ENCODE results near the gene NEGR1.

The NEGR1 gene

DNA sequence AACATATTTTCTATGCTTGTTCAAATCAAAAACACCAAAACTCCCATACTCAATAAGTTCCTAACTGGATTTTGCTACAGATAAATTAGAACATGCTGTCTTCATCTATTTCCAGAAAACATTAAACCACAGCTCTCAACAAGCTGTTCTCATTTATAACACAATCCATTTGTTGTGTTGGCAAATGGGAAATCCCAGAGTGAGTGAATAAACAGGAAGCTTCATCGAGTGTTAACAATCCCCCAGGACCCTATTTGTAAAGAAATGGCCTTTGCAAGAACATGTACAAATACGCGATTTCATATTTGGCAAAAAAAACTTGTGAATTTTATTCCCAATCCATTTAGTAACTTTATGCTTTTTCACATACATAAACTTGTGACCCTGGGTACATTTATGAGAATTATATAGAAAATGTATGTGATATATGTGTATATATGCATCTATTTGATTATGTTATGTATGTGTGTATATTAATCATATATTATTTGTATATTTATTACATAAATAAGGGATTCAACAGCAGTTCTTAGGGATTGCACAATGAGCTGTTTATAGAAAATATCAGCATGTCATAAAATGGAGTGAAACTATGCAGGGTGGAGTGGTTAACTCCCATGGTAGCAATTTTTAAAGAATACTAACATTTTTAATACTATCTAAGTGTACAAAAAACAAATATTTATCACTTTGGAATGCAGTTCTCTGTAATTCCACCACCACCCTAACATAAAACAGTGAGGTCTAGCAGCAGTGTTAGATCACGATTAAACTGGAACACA, 160.0 kb downstream of the NEGR1 start:
- DNase-seq (ENCODE audit: low read depth in 4 of 4, low spot score in 1 of 4): no peak

DNA sequence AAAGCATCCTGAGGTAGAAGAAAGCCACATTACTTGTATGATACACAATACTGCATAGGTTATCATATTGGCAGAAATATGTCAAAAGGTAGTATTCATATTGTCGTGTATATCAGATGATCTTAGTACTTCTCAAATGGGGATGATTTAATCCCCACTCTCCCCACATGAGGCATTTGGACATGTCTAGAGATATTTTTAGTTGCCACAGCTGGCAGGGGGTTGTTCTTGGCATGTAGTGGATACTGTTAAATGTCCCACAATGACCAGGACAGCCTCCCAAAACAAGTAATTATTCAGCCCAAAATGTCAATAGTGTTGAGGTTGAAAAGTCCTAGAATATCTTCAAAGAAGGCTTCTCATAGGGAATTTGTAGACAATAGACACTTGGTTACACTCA, 162.8 kb downstream of the NEGR1 start:
- DNase-seq (ENCODE audit: low read depth in 4 of 4, low spot score in 1 of 4): no peak

DNA sequence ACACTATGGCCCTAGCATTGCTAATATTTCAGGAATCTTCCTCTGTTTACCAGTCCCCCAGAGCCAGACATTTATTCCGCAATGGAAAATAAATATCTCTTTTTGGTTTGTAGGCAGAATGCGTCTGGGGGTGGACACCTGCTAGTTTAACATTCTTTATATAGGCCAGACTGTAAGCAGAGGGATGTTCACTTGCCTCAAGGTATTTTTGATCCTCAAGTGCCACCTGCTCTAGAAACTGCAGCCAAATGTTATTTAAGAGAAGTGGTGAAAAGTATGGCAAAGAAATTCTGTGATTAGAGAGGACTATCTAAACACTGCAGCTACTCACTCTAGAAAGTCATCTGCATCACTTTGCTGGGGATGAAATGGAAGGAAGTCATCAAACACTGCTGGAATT, 164.7 kb downstream of the NEGR1 start:
- DNase-seq (ENCODE audit: low read depth in 4 of 4, low spot score in 1 of 4): no peak

- DNase-seq (ENCODE audit: low read depth in 4 of 4, low spot score in 1 of 4): no peak
These were observed 167.0 kb downstream of the NEGR1 start for GRCh38 chr1:72115290-72115689.

DNA sequence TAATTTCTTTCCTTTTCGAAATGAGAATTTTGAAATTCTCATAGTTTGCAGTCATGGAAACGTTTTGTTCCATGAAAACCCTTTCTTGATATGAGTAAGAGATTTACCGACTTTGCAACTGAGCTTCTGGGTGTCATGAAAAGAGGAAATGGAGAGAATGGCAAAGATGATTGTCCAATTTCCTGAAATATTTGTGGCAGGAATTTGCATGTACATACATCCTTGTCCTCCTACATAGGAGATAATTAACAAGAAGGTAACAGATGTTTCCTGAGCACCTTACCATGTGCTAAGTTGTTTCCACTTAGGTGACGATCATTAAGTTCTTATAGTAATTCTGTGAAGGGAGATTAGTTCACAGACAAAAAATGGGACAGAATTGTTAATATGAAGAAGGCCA, 170.7 kb downstream of the NEGR1 start:
- DNase-seq (ENCODE audit: low read depth in 4 of 4, low spot score in 1 of 4): no peak

GRCh38 chr1:72109916-72110315, 172.4 kb downstream of the NEGR1 start:
- DNase-seq (ENCODE audit: low read depth in 4 of 4, low spot score in 1 of 4): no peak

GRCh38 chr1:72105201-72105600, 177.1 kb downstream of the NEGR1 start:
- DNase-seq (ENCODE audit: low read depth in 4 of 4, low spot score in 1 of 4): no peak

DNA sequence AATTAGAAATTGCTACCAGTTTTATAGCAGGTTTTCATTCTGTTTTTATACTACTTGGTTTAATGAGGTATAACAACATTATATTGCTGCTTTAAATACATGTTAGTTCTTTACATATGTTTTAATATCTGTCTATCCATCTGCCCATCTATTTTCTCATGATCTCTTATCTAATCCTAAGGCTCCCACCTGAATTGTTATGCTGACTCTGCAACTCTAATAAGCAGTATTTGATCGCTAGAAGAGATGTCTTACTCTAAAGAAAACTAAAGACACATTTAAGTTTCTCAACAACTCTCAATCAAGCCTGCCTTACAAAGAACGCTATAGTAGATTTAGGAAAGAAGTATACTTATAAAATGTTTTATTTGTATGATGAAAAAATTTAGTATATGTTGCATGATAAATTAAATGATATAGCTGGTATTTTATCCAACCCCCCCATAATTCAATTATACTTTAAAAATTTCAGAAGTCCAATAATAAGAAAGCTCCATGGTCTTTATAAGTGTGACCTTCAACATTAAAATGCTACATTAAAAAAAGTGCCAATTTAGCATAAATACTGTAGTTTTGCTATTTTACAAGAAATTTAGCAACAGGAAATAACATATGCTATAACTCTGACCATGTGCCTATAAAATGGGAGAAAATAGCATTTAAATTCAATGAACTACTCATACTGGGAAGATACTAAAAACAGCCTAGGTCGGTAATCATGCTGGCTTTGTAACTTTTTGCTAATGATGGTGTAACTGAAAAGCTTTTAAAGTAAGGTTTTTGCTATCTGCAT, 180.3 kb downstream of the NEGR1 start:
- no peak for DNase-seq (ENCODE audit: low read depth in 4 of 4, low spot score in 1 of 4)

GRCh38 chr1:72100771-72101170, 181.6 kb downstream of the NEGR1 start:
- DNase-seq (ENCODE audit: low read depth in 4 of 4, low spot score in 1 of 4): no peak

- DNase-seq (ENCODE audit: low read depth in 4 of 4, low spot score in 1 of 4): no peak
These were observed 184.3 kb downstream of the NEGR1 start for GRCh38 chr1:72097851-72098570.

GRCh38 chr1:72094209-72094608, 188.1 kb downstream of the NEGR1 start:
- no peak for DNase-seq (ENCODE audit: low read depth in 4 of 4, low spot score in 1 of 4)

DNA sequence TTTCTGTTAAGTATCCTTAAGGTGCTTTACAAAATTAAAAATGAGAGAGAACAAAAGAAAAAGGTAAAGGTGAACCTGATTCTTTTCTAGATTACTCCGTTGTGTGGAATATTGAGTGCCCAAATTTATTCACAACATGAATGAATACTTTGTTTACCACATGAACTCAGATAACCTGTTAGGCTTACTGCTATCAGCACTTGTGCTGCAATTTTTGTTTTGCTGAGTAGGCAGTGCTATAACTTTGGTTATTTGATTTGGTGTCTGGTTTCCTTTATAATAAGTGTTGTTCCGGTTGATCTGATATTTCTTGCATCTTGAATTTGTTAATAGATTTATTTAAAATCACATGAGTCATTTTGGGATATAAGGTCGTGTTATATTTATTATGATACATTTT, 195.9 kb downstream of the NEGR1 start:
- DNase-seq (ENCODE audit: low read depth in 4 of 4, low spot score in 1 of 4): no peak

DNA sequence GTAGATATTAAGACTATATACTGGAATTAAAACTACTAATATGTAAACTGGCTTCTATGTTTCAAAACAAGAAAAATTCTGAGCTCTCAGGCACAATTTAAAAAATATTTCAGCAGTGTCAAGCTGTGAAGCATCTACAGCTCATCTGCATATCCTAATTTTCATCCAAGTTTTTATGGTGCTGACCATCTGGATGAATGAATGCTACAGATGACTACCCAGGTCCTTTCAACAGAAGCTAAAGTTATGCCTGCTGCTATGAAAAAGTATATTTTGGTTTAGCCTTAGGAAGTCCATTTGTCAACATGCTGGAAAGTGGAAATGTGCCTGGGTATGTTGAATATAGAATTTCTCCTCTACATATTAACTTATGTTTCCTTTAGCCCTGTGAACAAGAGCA, 206.9 kb downstream of the NEGR1 start:
- no peak for DNase-seq (ENCODE audit: low read depth in 4 of 4, low spot score in 1 of 4)

GRCh38 chr1:72066431-72066830, 215.9 kb downstream of the NEGR1 start:
- DNase-seq (ENCODE audit: low read depth in 4 of 4, low spot score in 1 of 4): no peak

DNA sequence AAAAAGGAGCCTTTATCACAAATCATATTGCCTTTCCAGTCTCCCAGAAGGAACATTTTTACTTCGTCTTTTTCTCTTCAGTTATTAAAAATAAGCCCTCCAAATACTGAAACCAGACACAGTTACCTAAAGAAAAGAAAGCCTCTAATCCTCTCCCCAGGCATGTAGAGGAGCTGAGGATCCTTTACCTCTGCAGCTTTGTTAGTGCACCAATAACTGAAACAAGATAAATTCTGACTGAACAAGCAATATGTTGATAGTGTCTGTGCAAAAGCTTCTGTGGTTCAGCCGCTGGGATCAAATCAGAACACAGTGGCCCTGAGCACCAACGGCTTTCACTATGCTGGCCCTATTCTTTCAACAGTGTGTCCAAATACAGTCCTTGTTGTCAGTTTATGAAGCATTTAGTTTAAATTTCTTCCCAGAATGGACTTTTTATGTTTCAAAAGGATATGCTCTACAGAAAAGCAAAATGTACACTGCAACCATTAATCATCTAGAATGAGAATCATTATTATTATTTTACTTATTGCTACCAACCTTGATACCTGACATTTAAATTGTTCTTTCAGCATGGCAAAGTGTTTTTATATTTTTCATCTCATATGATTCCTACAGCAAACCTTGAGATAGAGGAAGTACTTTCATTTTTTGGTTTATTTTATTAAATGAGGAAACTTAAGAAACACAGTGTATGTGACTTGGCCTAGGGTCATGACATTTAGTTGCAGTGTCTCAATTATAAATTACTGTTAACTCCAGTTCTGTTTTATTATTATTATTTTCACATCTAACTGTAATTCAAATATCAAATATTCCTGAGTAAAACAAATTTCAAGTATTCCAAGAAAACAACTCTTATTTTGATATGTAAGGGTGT, 217.9 kb downstream of the NEGR1 start:
- no peak for DNase-seq (ENCODE audit: low read depth in 4 of 4, low spot score in 1 of 4)

DNA sequence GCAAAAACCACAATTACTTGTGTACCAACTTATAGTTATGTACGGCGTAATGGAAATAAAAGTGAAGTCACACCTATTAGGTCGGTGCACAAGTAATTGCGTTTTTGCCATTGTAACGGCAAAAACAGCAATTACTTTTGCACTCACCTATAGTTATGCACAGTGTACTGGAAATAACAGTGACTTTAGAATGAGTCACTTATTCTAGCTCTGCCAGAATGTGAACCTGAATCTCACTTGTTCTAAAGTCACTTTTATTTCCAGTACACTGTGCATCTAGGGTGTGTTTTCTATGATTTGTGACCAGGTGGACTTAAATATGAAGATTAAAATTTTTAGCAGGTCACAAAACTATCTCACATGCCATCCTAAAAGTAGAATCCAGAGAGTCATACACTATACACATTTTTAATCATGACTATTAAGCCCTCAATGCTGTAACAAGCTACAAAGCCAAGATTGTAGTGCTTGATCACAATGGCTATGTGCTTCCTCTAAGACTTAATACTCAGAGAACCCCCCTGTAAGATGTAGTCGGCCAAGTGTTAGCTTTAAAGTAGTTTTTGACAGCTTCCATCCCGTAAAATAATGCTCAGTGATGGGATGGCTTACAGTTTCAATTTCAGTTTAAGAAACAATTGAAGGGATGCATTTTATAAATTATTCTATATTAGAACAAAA, 218.8 kb downstream of the NEGR1 start:
- no peak for DNase-seq (ENCODE audit: low read depth in 4 of 4, low spot score in 1 of 4)

DNA sequence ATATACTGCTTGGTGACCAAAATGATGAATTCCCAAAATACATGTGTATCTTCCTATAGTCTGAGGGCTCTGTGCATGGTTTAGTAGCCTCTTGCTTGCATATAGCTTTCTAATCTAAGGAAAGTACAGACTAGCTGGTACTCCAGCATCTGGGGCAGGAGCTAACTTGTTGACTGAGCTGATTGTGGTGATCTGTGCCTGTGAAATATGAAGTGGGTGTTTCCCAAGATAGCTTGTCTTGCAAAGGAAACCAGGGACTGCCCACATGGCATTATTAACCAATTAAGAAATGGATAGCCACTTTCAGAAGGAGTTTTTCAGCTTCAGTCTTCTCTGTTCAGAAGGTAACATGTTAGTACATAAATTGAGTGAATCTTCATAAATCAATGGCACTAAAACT, 219.8 kb downstream of the NEGR1 start:
- DNase-seq (ENCODE audit: low read depth in 4 of 4, low spot score in 1 of 4): no peak

- no peak for DNase-seq (ENCODE audit: low read depth in 4 of 4, low spot score in 1 of 4)
These were observed 221.7 kb downstream of the NEGR1 start for GRCh38 chr1:72060466-72061245.

GRCh38 chr1:72056516-72056915, 225.8 kb downstream of the NEGR1 start:
- no peak for DNase-seq (ENCODE audit: low read depth in 4 of 4, low spot score in 1 of 4)

GRCh38 chr1:72051538-72051937, 230.8 kb downstream of the NEGR1 start:
- DNase-seq (ENCODE audit: low read depth in 4 of 4, low spot score in 1 of 4): no peak
